ENCODE results near the gene PCDHGA12.
"Not testable (repeated sequence)": the region's sequence is repeated elsewhere in the genome, so short reads cannot be mapped to it uniquely, and the experiment has no call there.

Gene PCDHGA12

DNA sequence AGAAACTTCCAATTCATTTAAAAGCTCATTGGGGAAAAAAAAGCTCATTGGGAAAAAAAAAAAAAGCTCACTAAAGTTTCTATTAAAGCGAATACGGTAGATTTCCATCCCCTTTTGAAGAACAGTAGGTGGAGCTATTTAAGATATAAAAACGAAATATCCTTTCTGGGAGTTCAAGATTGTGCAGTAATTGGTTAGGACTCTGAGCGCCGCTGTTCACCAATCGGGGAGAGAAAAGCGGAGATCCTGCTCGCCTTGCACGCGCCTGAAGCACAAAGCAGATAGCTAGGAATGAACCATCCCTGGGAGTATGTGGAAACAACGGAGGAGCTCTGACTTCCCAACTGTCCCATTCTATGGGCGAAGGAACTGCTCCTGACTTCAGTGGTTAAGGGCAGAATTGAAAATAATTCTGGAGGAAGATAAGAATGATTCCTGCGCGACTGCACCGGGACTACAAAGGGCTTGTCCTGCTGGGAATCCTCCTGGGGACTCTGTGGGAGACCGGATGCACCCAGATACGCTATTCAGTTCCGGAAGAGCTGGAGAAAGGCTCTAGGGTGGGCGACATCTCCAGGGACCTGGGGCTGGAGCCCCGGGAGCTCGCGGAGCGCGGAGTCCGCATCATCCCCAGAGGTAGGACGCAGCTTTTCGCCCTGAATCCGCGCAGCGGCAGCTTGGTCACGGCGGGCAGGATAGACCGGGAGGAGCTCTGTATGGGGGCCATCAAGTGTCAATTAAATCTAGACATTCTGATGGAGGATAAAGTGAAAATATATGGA, at the start of gene PCDHGA12:
Gene PCDHGA12, plus strand, starts transcription at position 176 of the 782 bp plus-strand sequence. Its CDS starts 253 bp downstream, at position 429.
- DNase-seq (ENCODE audit: low spot score) = no peak

GRCh38 chr5:141382469-141383294, 47.6 kb upstream of the PCDHGA12 start, which contains the start of gene PCDHGA7:
TSS of gene PCDHGA7 (plus strand) at chr5:141382742. CDS start at chr5:141382900, 158 bp downstream.
- DNase-seq (ENCODE audit: low spot score) = no peak

DNA sequence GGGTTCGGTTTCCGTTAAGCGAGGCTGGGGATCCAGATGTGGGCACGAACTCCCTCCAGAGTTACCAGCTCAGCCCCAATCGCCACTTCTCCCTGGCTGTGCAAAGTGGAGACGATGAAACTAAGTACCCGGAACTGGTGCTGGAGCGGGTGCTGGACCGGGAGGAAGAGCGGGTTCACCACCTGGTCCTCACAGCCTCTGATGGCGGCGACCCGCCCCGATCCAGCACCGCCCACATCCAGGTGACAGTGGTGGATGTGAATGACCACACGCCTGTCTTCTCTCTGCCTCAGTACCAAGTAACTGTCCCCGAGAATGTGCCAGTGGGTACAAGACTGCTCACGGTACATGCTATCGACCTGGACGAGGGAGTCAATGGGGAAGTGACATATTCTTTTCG, 47.0 kb upstream of the PCDHGA12 start:
- no peak for DNase-seq (ENCODE audit: low spot score)

DNA sequence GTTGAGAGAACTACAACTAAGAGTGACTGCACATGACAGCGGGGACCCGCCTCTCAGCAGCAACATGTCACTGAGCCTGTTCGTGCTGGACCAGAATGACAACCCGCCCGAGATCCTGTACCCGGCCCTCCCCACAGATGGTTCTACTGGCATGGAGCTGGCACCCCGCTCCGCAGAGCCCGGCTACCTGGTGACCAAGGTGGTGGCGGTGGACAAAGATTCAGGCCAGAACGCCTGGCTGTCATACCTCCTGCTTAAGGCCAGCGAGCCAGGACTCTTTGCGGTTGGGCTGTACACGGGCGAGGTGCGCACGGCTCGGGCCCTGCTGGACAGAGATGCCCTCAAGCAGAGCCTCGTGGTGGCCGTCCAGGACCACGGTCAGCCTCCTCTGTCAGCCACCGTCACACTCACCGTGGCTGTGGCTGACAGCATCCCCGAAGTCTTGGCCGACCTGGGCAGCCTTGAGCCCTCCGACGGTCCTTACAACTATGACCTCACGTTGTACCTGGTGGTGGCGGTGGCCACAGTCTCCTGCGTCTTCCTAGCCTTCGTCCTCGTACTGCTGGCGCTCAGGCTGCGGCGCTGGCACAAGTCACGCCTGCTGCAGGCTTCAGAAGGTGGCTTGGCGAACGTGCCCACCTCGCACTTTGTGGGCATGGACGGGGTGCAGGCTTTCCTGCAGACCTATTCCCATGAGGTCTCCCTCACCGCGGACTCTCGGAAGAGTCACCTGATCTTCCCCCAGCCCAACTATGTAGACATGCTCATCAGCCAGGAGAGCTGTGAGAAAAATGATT, 45.6 kb upstream of the PCDHGA12 start:
- DNase-seq (ENCODE audit: low spot score) = no peak

DNA sequence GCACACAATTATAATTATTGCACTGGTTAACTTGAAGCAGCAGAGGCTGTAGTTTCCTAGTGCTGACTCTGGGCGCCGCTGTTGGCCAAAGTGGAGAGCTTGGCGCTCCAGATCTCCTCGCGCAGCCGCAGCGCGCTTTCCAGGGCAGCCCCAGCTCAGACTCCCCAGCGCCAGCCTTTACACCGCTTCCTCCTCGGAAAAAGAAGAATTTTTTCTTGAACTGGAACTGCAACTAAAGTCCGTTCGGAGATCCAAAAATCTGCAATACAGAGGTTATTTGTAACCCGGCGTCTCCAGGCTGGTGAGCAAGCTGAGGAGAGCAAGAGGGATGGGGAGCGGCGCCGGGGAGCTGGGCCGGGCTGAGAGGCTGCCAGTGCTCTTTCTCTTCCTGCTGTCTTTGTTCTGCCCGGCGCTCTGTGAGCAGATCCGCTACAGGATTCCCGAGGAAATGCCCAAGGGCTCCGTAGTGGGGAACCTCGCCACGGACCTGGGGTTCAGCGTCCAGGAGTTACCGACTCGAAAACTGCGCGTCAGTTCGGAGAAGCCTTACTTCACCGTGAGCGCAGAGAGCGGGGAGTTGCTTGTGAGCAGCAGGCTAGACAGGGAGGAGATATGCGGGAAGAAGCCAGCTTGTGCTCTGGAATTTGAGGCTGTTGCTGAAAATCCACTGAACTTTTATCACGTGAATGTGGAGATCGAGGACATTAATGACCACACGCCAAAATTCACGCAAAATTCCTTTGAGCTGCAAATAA, 42.6 kb upstream of the PCDHGA12 start, which contains the start of gene PCDHGB4:
Gene PCDHGB4, plus strand, starts transcription at position 142 of the 755 bp plus-strand sequence. Its CDS starts 187 bp downstream, at position 329.
- not testable (repeated sequence) for DNase-seq (ENCODE audit: low spot score)

DNA sequence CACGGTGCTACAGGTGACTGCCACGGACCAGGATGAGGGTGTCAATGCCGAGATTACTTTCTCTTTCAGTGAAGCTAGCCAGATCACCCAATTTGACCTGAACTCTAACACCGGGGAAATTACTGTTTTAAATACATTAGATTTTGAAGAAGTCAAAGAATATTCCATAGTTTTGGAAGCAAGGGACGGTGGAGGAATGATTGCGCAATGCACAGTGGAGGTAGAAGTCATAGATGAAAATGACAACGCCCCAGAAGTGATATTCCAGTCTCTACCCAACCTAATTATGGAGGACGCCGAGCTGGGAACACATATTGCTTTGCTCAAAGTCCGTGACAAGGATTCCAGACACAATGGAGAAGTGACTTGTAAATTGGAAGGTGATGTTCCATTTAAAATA, 41.6 kb upstream of the PCDHGA12 start:
- DNase-seq (ENCODE audit: low spot score) = no peak

- DNase-seq (ENCODE audit: low spot score) = no peak
These were observed 40.9 kb upstream of the PCDHGA12 start for GRCh38 chr5:141389153-141390042.

- DNase-seq (ENCODE audit: low spot score) = no peak
These were observed 37.7 kb upstream of the PCDHGA12 start, which contains the start of gene PCDHGA8 for GRCh38 chr5:141392429-141393198. TSS of gene PCDHGA8 (plus strand) at chr5:141392633. CDS start at chr5:141392814, 181 bp downstream.

DNA sequence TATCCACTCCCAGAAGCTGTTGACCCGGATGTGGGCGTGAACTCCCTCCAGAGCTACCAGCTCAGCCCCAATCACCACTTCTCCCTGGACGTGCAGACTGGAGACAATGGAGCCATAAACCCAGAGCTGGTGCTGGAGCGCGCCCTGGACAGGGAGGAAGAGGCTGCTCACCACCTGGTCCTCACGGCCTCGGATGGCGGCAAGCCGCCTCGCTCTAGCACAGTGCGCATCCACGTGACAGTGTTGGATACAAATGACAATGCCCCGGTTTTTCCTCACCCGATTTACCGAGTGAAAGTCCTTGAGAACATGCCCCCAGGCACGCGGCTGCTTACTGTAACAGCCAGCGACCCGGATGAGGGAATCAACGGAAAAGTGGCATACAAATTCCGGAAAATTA, 37.0 kb upstream of the PCDHGA12 start:
- DNase-seq (ENCODE audit: low spot score) = no peak

DNA sequence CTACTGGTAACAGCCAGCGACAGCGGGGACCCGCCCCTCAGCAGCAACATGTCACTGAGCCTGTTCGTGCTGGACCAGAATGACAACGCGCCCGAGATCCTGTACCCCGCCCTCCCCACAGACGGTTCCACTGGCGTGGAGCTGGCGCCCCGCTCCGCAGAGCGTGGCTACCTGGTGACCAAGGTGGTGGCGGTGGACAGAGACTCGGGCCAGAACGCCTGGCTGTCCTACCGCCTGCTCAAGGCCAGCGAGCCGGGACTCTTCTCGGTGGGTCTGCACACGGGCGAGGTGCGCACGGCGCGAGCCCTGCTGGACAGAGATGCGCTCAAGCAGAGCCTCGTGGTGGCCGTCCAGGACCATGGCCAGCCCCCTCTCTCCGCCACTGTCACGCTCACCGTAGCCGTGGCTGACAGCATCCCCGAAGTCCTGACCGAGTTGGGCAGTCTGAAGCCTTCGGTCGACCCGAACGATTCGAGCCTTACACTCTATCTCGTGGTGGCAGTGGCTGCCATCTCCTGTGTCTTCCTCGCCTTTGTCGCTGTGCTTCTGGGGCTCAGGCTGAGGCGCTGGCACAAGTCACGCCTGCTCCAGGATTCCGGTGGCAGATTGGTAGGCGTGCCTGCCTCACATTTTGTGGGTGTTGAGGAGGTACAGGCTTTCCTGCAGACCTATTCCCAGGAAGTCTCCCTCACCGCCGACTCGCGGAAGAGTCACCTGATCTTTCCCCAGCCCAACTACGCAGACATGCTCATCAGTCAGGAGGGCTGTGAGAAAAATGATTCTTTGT, 35.7 kb upstream of the PCDHGA12 start:
- DNase-seq (ENCODE audit: low spot score) = not testable (repeated sequence)

DNA sequence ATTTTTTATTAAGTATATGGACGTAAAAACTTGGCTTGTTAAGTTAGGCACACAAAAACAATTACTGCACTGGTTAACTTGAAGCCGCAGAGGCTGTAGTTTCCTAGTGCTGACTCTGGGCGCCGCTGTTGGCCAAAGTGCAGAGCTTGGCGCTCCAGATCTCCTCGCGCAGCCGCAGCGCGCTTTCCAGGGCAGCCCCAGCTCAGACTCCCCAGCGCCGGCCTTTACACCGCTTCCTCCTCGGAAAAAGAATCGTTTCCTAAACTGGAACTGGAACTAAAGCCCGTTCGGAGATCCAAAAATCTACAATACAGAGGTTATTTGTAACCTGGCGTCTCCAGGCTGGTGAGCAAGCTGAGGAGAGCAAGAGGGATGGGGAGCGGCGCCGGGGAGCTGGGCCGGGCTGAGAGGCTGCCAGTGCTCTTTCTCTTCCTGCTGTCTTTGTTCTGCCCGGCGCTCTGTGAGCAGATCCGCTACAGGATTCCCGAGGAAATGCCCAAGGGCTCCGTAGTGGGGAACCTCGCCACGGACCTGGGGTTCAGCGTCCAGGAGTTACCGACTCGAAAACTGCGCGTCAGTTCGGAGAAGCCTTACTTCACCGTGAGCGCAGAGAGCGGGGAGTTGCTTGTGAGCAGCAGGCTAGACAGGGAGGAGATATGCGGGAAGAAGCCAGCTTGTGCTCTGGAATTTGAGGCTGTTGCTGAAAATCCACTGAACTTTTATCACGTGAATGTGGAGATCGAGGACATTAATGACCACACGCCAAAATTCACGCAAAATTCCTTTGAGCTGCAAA, 32.4 kb upstream of the PCDHGA12 start, which contains the start of gene PCDHGB5:
Gene PCDHGB5, plus strand, starts transcription at position 192 of the 796 bp plus-strand sequence. Its CDS starts 181 bp downstream, at position 373.
- not testable (repeated sequence) for DNase-seq (ENCODE audit: low spot score)

GRCh38 chr5:141398608-141399007, 31.7 kb upstream of the PCDHGA12 start:
- no peak for DNase-seq (ENCODE audit: low spot score)

- DNase-seq (ENCODE audit: low spot score) = no peak
These were observed 30.6 kb upstream of the PCDHGA12 start for GRCh38 chr5:141399555-141400258.

GRCh38 chr5:141402553-141403243, 27.6 kb upstream of the PCDHGA12 start, which contains the start of gene PCDHGA9:
TSS of gene PCDHGA9 (plus strand) at chr5:141402778. CDS start at chr5:141402953, 175 bp downstream.
- no peak for DNase-seq (ENCODE audit: low spot score)

- no peak for DNase-seq (ENCODE audit: low spot score)
These were observed 26.9 kb upstream of the PCDHGA12 start for GRCh38 chr5:141403387-141403786.

Data from hematopoietic multipotent progenitor cell treated with erythropoietin and hydrocortisone succinate and interleukin-3 and kit ligand, for 17 days (in vitro differentiated cells).